OCI-LY1 (cell line): ENCODE measurements around the gene PRF1.
"Not testable (repeated sequence)": the region's sequence is repeated elsewhere in the genome, so short reads cannot be mapped to it uniquely, and the experiment has no call there.

ENCODE experiments used
- H2AFZ ChIP-seq: fragments of 200-600 bp; sonication (generic), shearing (Covaris generic); 2 replicates; pipeline ENCODE4 v1.6.0; 2014; ENCODE audit warnings: antibody characterized with exemption, mild to moderate bottlenecking, low read length
- H3F3A ChIP-seq: fragments of 200-600 bp; sonication (generic), shearing (Covaris generic); 2 replicates; pipeline ENCODE4 v1.6.0; 2014; ENCODE audit warnings: mild to moderate bottlenecking, antibody characterized with exemption, low read length, moderate library complexity; ENCODE audit not compliant: insufficient read depth
- H3K27ac ChIP-seq: fragments of 200-600 bp; sonication (generic); 2 replicates; pipeline ENCODE4 v1.5.1; 2014; ENCODE audit warnings: low read length, mixed run types, mild to moderate bottlenecking, low read depth; ENCODE audit not compliant: poor library complexity, severe bottlenecking
- H3K27me3 ChIP-seq: fragments of 200-600 bp; sonication (generic); 2 replicates; pipeline ENCODE4 v1.6.0; 2014; ENCODE audit warnings: antibody characterized with exemption, mild to moderate bottlenecking, low read length, moderate library complexity; ENCODE audit not compliant: insufficient read depth
- H3K36me3 ChIP-seq: fragments of 200-600 bp; sonication (generic); 2 replicates; pipeline ENCODE4 v1.6.1; 2014; ENCODE audit warnings: mild to moderate bottlenecking, antibody characterized with exemption, low read length, moderate library complexity, mixed read lengths; ENCODE audit not compliant: insufficient read depth
- H3K4me1 ChIP-seq: fragments of 200-600 bp; sonication (generic); 2 replicates; pipeline ENCODE4 v1.5.1; 2014; ENCODE audit warnings: mild to moderate bottlenecking, low read length, moderate library complexity; ENCODE audit not compliant: insufficient read depth, severe bottlenecking
- H3K4me2 ChIP-seq: fragments of 200-600 bp; sonication (generic), shearing (Covaris generic); 2 replicates; pipeline ENCODE4 v1.6.1; 2014; ENCODE audit warnings: low read length
- H3K4me3 ChIP-seq: fragments of 200-600 bp; sonication (generic); 2 replicates; pipeline ENCODE4 v1.5.1; 2014; ENCODE audit warnings: low read length, low read depth, mild to moderate bottlenecking, mixed read lengths; ENCODE audit not compliant: poor library complexity, severe bottlenecking
- H3K79me2 ChIP-seq: fragments of 200-600 bp; shearing (Covaris generic); 2 replicates; pipeline ENCODE4 v1.6.1; 2016; ENCODE audit warnings: mixed run types, low read length, mixed read lengths; ENCODE audit not compliant: insufficient read depth
- H3K9ac ChIP-seq: fragments of 200-600 bp; sonication (generic), shearing (Covaris generic); 2 replicates; pipeline ENCODE4 v1.6.1; 2014; ENCODE audit warnings: mild to moderate bottlenecking, low read length, mixed read lengths
- H3K9me2 ChIP-seq: fragments of 200-600 bp; sonication (generic), shearing (Covaris generic); 2 replicates; pipeline ENCODE4 v1.6.1; 2014; ENCODE audit warnings: low read depth, mild to moderate bottlenecking, low read length, mixed read lengths
- H3K9me3 ChIP-seq: fragments of 200-600 bp; shearing (Covaris generic); 2 replicates; pipeline ENCODE4 v1.6.1; 2014; ENCODE audit warnings: low read length, mixed read lengths
- H4K20me1 ChIP-seq: fragments of 200-600 bp; sonication (generic), shearing (Covaris generic); 2 replicates; pipeline ENCODE4 v1.6.0; 2016; ENCODE audit warnings: mild to moderate bottlenecking, low read length; ENCODE audit not compliant: insufficient read depth
- CTCF ChIP-seq: fragments of 200-600 bp; sonication (generic), shearing (Covaris generic); IDR thresholded peaks from 2 replicates; pipeline ENCODE4 v1.5.1; 2017; ENCODE audit warnings: mild to moderate bottlenecking, antibody characterized with exemption, low read length, moderate library complexity, mixed read lengths
- EZH2 ChIP-seq: fragments of 200-600 bp; sonication (generic), shearing (Covaris generic); IDR thresholded peaks from 2 replicates; pipeline ENCODE4 v1.8.0; 2017; ENCODE audit warnings: borderline replicate concordance, mixed run types, mild to moderate bottlenecking, antibody characterized with exemption, low read length, moderate library complexity, mixed read lengths

PRF1 gene

DNA sequence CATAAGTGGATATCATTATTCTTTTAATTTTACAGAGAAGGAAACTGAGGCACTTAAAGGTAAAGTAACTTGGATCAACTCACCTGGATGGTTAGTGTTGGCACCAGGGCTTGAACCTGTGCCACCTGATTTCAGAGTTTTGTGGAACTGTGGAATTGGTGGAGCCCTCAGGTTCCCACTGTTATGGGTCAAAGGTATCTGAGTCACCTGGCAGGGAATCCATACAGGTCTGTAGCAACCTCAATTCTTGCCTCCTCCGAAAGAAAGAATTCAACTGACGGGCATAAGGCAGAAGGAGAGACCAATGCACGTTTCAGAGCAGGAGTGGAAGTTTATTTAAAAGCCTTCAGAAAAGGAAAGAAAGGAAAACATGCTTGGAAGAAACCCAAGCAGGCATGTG lies 44.5 kb upstream of the PRF1 start:
- no peak overlapping the region for H3K27ac ChIP-seq
- H3K9me2 ChIP-seq: no peaks in the 10 kb centered on the region
- no peak overlapping the region for H3K4me3 ChIP-seq
- no peak overlapping the region for H2AFZ ChIP-seq
- no peak overlapping the region for H3K4me2 ChIP-seq
- no peak overlapping the region for H3K9ac ChIP-seq
- peaks cover 24% of the 10 kb centered on the region for H3K9me3 ChIP-seq
- H4K20me1 ChIP-seq: no peaks in the 10 kb centered on the region
- TF ChIP-seq CTCF (no peak), EZH2 (no peak)
- H3K36me3 ChIP-seq: no peaks in the 10 kb centered on the region; the same call in 1 of the 2 replicates
- H3K79me2 ChIP-seq: no peaks in the 10 kb centered on the region
- H3K4me1 ChIP-seq: no peaks in the 10 kb centered on the region
- H3F3A ChIP-seq: no peaks in the 10 kb centered on the region
- H3K27me3 ChIP-seq: peaks cover 3% of the 10 kb centered on the region; the same call in 1 of the 2 replicates

GRCh38 chr10:70644959-70645358 lies 42.4 kb upstream of the PRF1 start:
- not testable (repeated sequence) for H3K27me3 ChIP-seq, H3K9me2 ChIP-seq, H4K20me1 ChIP-seq, H3K4me1 ChIP-seq, H3K4me3 ChIP-seq, H3K4me2 ChIP-seq, H3K27ac ChIP-seq, H3K9ac ChIP-seq, H3K36me3 ChIP-seq, H3K79me2 ChIP-seq, H3F3A ChIP-seq, H2AFZ ChIP-seq
- H3K9me3 ChIP-seq: peaks cover 14% of the 10 kb centered on the region

- H3K27me3 ChIP-seq, H2AFZ ChIP-seq, H3F3A ChIP-seq, H3K9me3 ChIP-seq, H3K9me2 ChIP-seq, H4K20me1 ChIP-seq, H3K79me2 ChIP-seq, H3K4me2 ChIP-seq, H3K4me1 ChIP-seq, H3K27ac ChIP-seq, H3K36me3 ChIP-seq, H3K4me3 ChIP-seq, H3K9ac ChIP-seq: not testable (repeated sequence)
These were observed 40.7 kb upstream of the PRF1 start for GRCh38 chr10:70643272-70643671.

GRCh38 chr10:70639640-70640383 lies 37.3 kb upstream of the PRF1 start:
- H3K36me3 ChIP-seq, H3K79me2 ChIP-seq, H4K20me1 ChIP-seq, H3K4me1 ChIP-seq, H3K9me2 ChIP-seq, H2AFZ ChIP-seq, H3K4me3 ChIP-seq, H3K9me3 ChIP-seq, H3K9ac ChIP-seq, H3K4me2 ChIP-seq, H3K27me3 ChIP-seq, H3F3A ChIP-seq, H3K27ac ChIP-seq: not testable (repeated sequence)

DNA sequence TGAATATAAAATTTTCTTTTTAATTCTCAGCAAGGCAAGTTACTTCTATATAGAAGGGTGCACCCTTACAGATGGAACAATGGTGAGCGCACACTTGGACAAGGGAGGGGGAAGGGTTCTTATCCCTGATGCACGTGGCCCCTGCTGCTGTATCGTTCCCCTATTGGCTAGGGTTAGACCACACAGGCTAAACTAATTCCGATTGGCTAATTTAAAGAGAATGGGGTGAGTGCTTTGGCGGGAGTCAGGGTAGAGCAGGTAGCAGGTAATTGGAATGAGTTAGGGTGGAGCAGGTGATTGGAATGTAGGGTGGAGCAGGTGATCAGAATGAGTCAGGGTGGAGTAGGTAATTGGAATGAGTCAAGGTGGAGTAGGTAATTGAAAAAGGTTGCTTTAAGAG lies 32.0 kb upstream of the PRF1 start:
- not testable (repeated sequence) for H3K27ac ChIP-seq, H3K9me3 ChIP-seq

More for the DNA sequence above, 32.0 kb upstream of the PRF1 start:
- H3K4me1 ChIP-seq, H3K4me2 ChIP-seq, H3F3A ChIP-seq, H3K27me3 ChIP-seq, H3K36me3 ChIP-seq, H4K20me1 ChIP-seq, H3K4me3 ChIP-seq, H2AFZ ChIP-seq, H3K9me2 ChIP-seq, H3K9ac ChIP-seq, H3K79me2 ChIP-seq: not testable (repeated sequence)
